Measurements from ENCODE around the gene MOG.

MOG gene

GRCh38 chr6:29720863-29721262, 64.0 kb downstream of the MOG start:
- Histone ChIP-seq H3K27me3 (replicated peaks; ENCODE audit: control insufficient read depth, insufficient read depth, low read length) (no peaks in the 10 kb centered on the region), H3K36me3 (ENCODE audit: control insufficient read depth, insufficient read depth, low read length) (peaks cover 14% of the 10 kb centered on the region), H3K4me3 (replicated peaks; ENCODE audit: low read depth, low read length) (no peak overlapping the region)
- TF ChIP-seq CTCF (IDR thresholded peaks at IDR 0.05; ENCODE audit: insufficient read depth, low read length, poor library complexity, severe bottlenecking): peak; percentile 45
- DNase-seq (ENCODE audit: extremely low read depth, insufficient read length): no peak

Measured in GM06990 (cell line).